GM03348 (cell line): Measurements from ENCODE around the gene UBD.

Source experiments
- DNase-seq: peaks from one replicate; pipeline ENCODE4 v3.0.0; 2012; ENCODE audit warnings: low spot score

The UBD gene

GRCh38 chr6:29521006-29521680 lies 38.4 kb downstream of the UBD start:
- DNase-seq: no peak

DNA sequence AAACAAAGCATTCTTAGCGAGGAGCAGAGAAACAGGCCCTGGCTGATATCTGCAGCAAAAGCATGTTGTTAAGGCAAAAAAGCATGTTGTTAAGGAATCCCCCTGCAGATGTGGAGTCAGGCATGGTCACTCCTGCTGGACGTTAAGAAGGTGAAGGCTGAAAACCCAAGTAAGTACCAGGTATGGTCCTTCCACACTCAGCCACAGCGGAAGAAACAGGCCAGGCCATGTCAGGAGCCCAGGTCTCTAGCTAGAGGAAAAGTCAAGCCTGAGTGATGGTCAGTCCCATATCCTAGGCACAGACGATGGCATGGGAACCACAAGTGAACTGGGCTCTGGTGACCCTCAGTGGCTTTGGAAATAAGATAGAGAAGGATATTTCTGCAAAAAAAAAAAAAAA lies 39.3 kb downstream of the UBD start:
- DNase-seq: no peak

DNA sequence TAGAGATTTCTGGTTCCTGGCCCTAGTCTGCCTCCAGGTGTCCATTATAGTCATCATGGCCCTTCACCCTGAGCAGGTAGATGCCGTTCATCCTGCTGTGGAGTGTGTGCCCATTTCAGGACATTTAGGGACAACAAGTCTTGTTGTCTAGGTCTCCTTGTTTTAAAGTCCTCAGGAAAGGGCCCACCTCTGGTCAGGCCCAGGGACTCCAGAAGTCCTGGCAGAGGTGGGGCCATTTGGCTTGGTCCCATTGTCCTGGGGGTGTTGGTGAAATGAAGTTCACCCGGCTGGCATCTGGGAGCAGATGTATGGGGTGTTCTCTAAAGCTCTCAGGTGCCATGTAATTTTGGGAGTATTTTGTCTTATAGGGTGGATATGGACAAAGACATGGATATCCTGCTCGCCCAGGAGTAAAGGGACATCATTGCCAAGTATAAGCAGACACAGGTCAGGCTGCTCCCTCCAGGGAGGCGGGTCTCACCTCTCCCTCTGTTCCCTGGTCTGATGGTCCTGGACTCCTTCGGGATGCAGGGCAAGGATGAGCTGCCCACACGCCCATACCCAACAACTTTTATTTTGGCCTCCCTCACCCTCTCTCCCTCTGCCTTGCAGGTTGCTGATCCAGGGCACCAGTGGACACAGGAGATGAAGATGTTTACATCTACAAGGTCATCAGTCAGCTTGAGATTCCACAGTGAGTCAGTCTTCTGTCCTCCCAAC lies 40.1 kb downstream of the UBD start:
- DNase-seq: no peak

DNA sequence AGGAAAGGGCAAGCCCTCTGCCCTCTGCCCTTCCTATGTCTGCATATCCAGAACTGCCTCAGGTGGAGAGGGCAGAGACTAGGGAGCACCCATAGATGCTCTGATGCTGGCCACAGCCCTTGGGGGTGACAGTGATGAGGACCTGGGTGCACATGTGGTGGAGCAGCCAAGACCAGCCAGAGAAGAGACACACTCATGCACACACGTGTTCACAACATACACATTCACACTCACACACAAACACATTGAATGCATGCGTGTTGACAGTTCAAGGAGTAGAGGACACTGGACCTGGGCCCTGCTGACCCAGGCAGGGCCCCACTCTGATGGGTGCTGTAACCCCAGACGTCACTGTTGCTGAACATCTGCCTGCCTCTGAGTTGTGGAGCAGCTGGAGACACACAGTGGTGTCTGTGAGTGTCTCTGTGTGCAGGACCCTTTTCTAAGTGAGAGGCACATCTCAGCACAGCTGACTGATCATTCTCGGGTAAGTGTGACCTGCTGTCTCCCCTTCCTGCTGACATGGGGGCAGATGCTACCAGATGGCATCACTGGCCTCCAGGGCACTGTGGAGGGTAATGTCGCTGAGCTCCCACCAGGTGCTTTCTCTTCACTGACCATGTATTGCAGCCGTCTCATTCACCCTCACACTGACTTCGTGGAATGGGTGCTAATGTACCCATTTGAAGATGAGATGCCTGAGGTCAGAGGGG lies 41.6 kb downstream of the UBD start:
- no peak for DNase-seq

DNA sequence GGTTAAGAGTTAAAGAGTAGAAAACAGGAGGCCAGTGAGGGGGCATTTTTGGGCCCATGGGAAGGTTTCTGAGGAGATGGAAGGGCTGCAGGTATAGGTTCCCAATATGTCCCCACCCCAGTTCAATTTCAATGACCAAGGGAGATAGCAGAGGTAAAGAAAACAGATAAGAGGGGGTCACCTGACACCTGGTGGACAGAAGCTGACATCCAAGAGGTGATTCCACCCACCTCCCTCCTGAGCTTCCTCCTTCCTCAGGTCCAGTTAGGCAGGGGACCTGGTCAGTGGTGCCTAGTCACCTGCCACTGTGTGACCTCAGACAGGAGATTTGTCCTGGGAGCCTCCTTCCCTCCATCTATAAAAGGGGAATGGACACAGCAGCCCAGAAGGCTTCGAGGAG lies 42.3 kb downstream of the UBD start:
- DNase-seq: no peak

DNA sequence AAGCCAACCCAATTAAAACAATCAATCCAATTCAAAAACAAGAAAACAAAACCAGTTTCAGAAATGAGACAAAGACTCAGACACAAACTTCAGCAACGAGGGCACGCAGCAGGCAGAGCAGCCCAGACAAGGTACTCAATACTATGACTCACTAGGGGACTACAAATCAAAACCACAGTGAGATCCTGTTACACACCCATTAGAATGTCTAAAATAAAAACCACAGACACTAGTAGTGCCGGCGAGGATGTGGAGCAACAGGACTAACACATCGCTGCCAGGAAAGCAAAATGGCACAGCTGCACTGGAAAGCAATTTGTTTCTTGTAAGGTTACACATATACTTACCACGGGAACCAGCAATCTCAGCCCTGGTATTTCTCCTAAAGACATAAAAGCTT lies 43.4 kb downstream of the UBD start:
- no peak for DNase-seq

DNA sequence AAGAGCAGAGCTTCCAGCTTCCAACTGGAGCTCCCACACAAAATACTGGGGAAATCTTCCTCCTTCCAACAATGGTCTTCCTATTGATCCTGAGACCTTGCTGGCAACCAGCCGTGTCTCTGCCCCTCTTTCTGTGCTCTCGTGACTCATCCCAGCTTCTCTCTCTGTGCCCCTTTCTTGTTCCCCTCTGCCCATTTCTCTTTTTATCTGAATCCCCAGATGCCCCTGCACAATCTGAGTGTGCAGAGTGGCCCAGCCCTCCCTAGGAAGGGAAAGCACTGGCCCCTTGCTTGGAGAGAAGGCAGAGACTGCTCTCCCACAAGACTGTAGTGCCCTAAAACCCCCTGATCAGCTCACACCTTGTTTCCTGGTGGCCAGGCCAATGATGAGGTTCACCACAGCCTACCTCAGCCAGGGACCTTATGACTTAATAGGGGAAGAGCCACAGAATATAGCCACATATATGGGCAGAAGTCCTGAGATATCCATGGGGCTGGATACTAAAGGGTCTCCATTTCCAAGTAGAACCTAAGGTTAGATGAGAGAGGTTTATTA lies 48.7 kb downstream of the UBD start:
- no peak for DNase-seq

GRCh38 chr6:29510202-29510601 lies 49.3 kb downstream of the UBD start:
- DNase-seq: no peak

GRCh38 chr6:29509711-29510110 lies 49.8 kb downstream of the UBD start:
- no peak for DNase-seq

DNA sequence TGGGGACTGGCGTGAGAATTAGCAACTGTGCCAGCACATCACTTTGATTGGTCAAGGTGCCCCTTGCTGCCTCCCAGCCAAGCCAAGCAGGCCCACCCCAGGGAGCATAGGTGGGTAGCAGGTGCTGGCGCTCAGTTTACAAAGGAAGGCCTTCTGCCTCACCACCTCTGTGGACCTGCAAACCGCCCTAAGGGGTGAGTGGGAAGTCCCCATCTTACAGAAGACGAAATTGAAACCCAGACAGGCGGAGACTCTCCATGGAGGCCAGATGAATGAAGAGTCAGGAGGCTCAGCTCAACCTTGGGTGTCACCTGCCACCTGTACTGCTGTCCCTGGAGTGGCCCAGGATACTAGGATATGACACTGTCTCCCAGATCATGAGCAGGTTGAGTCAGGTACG lies 50.3 kb downstream of the UBD start:
- no peak for DNase-seq

DNA sequence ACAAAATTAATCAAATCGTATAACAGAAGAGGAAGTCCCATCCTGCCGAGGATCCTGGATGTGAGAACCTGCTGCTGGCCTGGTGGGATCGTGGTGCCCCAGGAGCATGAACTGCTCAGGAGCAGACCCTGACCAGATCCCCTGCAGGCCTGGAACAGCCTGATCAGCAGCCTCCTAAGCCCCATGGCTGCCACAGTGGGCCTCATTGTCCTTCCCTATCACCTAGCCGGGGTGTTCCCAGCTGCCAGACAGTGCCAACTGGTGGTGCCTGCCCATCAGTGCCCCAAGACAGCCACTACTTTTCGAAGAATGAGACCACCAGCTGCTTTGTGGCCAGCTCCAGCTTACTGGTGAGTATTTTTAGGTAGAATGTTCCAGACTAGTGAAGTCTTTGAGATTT lies 52.2 kb downstream of the UBD start:
- DNase-seq: no peak

DNA sequence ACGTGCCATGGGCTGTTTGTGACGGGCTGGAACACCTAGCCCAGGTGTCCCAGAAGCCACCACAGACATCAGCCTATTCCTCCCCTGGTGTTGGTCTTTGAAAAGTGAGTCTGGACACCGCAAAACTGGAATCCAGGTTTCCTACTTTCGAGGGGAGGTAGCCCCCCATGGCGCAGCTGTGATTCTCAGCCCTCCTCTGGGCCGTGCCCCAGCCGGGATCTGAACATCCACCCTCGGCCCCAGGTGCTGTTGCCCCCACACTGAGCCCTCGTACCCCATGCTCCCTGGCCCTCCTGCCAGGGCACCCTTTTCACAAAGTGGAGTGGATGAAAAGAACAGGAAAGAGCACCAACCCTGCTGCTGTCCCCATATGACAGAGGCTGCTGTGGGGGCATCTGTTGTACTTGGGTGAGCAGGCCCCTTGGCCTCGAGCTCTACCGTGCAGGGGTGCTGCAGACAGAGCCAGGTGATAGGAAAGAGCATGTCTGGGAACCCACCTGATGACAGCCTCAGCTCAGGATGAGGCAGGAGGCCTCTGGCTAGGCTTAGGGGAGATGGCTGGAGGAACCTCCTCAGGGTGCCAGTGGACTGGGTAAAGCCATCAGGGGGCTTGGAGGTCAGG lies 53.0 kb downstream of the UBD start:
- DNase-seq: no peak

DNA sequence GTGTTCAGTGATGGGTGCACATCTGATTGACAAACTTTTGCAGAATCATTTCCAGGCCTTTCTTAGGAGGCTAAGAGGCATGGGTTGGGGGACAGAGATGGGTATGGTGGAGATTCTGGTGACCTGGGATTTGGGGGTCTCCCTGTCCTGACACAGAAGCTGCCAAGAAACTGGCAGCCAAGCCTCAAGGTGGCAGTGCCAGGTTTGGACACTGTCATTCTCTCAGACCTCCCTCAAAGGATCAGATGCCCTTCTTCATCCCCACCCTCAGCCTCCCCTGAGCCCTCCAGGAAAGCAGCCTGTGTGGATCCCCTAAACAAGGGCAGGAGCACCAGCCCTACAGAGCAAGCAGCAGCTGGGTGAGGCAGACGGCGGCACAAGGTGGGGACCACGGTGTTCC lies 53.7 kb downstream of the UBD start:
- no peak for DNase-seq
